A549 (cell line): Measurements from ENCODE around the gene IL9R. TPM values are rescaled to one million over a fixed set of nuclear protein-coding genes. Genes with fewer than 3 reads are reported as not detected.

Experiments
- ATAC-seq, 2 experiments: fragments of 200-7000 bp in 1 of 2; fragments of >200 bp in 1 of 2; cut with Nextera tagmentation in 1 of 2; cut with Tn5 transposase in 1 of 2; 3 replicates each; pipeline versions ENCODE4 v1.8.0 to v1.9.1; 2018 to 2020; ENCODE audit warnings: mild to moderate bottlenecking in 1 of 2, moderate library complexity in 1 of 2
- CTCF ChIA-PET: fragments of 300-600 bp; sonication (Branson Sonifier 250); formaldehyde crosslinking; extraction: SDS; loops from one replicate; lab custom pipeline; 2021; ENCODE audit warnings: antibody characterized with exemption, inconsistent platforms; lab: Yijun Ruan, JAX
- POLR2A ChIA-PET: fragments of 350-600 bp; formaldehyde crosslinking; extraction: SDS; loops from one replicate; lab custom pipeline; 2021; ENCODE audit warnings: antibody characterized with exemption, inconsistent platforms; lab: Yijun Ruan, JAX
- DNase-seq, 2 experiments: peaks; one replicate each; pipeline versions ENCODE4 v3.0.0 to v3.0.0-alpha.2; 2011 to 2016; ENCODE audit warnings: low read depth in 1 of 2, low spot score in 1 of 2
- FAIRE-seq: peaks from 2 replicates; lab custom pipeline; 2011; peaks lifted over from hg19 to GRCh38; lab: Jason Lieb, UNC
- H3K27ac ChIP-seq, 2 experiments: fragments of >200 bp; sonication (Bioruptor Twin); formaldehyde crosslinking; 3 replicates each; pipeline ENCODE4 v1.5.1; 2016 to 2017
- H3K4me1 ChIP-seq: fragments of >200 bp; sonication (Bioruptor Twin); formaldehyde crosslinking; 3 replicates; pipeline ENCODE4 v1.6.1; 2016
- H3K4me2 ChIP-seq: fragments of >200 bp; sonication (Bioruptor Twin); formaldehyde crosslinking; 3 replicates; pipeline ENCODE4 v1.6.1; 2016
- H3K4me3 ChIP-seq: fragments of >200 bp; sonication (Bioruptor Twin); formaldehyde crosslinking; 3 replicates; pipeline ENCODE4 v1.5.1; 2016
- H3K9me3 ChIP-seq: fragments of >200 bp; sonication (Bioruptor Twin); formaldehyde crosslinking; 3 replicates; pipeline ENCODE4 v1.6.1; 2016
- BHLHE40 ChIP-seq: IDR thresholded peaks from 2 replicates; pipeline ENCODE4 v1.6.1; 2012; ENCODE audit warnings: low read depth, low read length, inconsistent platforms
- CBX2 ChIP-seq: fragments of 200-600 bp; sonication (generic); IDR thresholded peaks from 2 replicates; pipeline ENCODE4 v1.6.1; 2016; ENCODE audit warnings: low read depth, mild to moderate bottlenecking, borderline replicate concordance
- CBX8 ChIP-seq: fragments of 200-600 bp; sonication (generic); IDR thresholded peaks from 2 replicates; pipeline ENCODE4 v1.6.1; 2016
- CHD2 ChIP-seq: fragments of 150-350 bp; IDR thresholded peaks from 2 replicates; pipeline ENCODE4 v1.6.1; 2014; ENCODE audit warnings: low read length; ENCODE audit not compliant: partially characterized antibody
- ESRRA ChIP-seq: fragments of 150-350 bp; IDR thresholded peaks from 2 replicates; pipeline ENCODE4 v1.6.1; 2014; ENCODE audit warnings: mild to moderate bottlenecking, low read length, borderline replicate concordance
- FOXS1 ChIP-seq: fragments of 250-450 bp; sonication (Bioruptor Pico); IDR thresholded peaks from 2 replicates; pipeline ENCODE4 v1.5.0; 2020; ENCODE audit warnings: mild to moderate bottlenecking, moderate library complexity
- HDAC2 ChIP-seq: fragments of 200-600 bp; sonication (generic); IDR thresholded peaks from 2 replicates; pipeline ENCODE4 v1.6.1; 2016
- HOXA7 ChIP-seq: fragments of 250-450 bp; sonication (Bioruptor Pico); IDR thresholded peaks from 2 replicates; pipeline ENCODE4 v1.5.0; 2020; ENCODE audit warnings: mild to moderate bottlenecking, moderate library complexity
- JUN ChIP-seq, 2 experiments: fragments of >200 bp; sonication (Bioruptor Twin); formaldehyde crosslinking; IDR thresholded peaks; 2 replicates in 1 of 2; 3 replicates in 1 of 2; pipeline ENCODE4 v1.6.1; 2016 to 2017
- KDM1A ChIP-seq: fragments of 200-600 bp; sonication (generic); IDR thresholded peaks from 2 replicates; pipeline ENCODE4 v1.6.1; 2016; ENCODE audit warnings: low read depth, mild to moderate bottlenecking
- MAZ ChIP-seq: fragments of 150-350 bp; IDR thresholded peaks from 2 replicates; pipeline ENCODE4 v1.6.1; 2014; ENCODE audit warnings: antibody characterized with exemption, low read depth, low read length, borderline replicate concordance
- MYC ChIP-seq: IDR thresholded peaks from 2 replicates; pipeline ENCODE4 v1.6.1; 2012; ENCODE audit warnings: mild to moderate bottlenecking, inconsistent platforms, low read length, improper control_type of control experiment, borderline replicate concordance
- NFE2L2 ChIP-seq: fragments of 150-350 bp; conservative IDR thresholded peaks from 2 replicates; pipeline ENCODE4 v1.6.1; 2014; ENCODE audit warnings: low read length
- NR3C1 ChIP-seq: fragments of >200 bp; sonication (Bioruptor Twin); formaldehyde crosslinking; IDR thresholded peaks from 3 replicates; pipeline ENCODE4 v1.6.1; 2017
- POLR2AphosphoS2 ChIP-seq: conservative IDR thresholded peaks from 2 replicates; pipeline ENCODE4 v1.6.1; 2012; ENCODE audit warnings: low read length, improper control_type of control experiment, inconsistent platforms
- RFX5 ChIP-seq: fragments of 450-650 bp; IDR thresholded peaks from 2 replicates; pipeline ENCODE4 v1.7.1; 2014; ENCODE audit warnings: antibody characterized with exemption, mild to moderate bottlenecking, moderate library complexity
- RNF2 ChIP-seq: fragments of 200-600 bp; sonication (generic); IDR thresholded peaks from 2 replicates; pipeline ENCODE4 v1.6.1; 2016; ENCODE audit warnings: low read depth, mild to moderate bottlenecking, antibody characterized with exemption, moderate library complexity, borderline replicate concordance
- SMC3 ChIP-seq: fragments of >200 bp; sonication (Bioruptor Twin); formaldehyde crosslinking; IDR thresholded peaks from 3 replicates; pipeline ENCODE4 v1.6.1; 2018; ENCODE audit warnings: inconsistent platforms
- SREBF2 ChIP-seq: fragments of 450-650 bp; IDR thresholded peaks from 2 replicates; pipeline ENCODE4 v1.6.1; 2014; ENCODE audit warnings: mild to moderate bottlenecking, moderate library complexity
- TP53 ChIP-seq: fragments of 250-450 bp; sonication (Bioruptor Pico); IDR thresholded peaks from 2 replicates; pipeline ENCODE4 v1.5.0; 2021; ENCODE audit warnings: mild to moderate bottlenecking, moderate library complexity
- ZNF302 ChIP-seq: fragments of 250-450 bp; sonication (Bioruptor Pico); IDR thresholded peaks from 2 replicates; pipeline ENCODE4 v1.9.0; 2021; ENCODE audit warnings: inconsistent platforms, mild to moderate bottlenecking, moderate library complexity
- ZSCAN20 ChIP-seq: fragments of 250-450 bp; sonication (Bioruptor Pico); IDR thresholded peaks from 2 replicates; pipeline ENCODE4 v1.8.0; 2022; ENCODE audit warnings: mild to moderate bottlenecking, moderate library complexity
- WGBS: methylation state at CpG from one replicate; pipeline ENCODE4 v1.1.6; 2017; ENCODE audit errors: missing lambda C conversion rate; 5-methylcytosine and 5-hydroxymethylcytosine counted together
- polyA plus RNA-seq, 4 experiments: library from polyadenylated mRNA; depleted of rRNA in 3 of 4; stranded (reverse); fragments of >200 nt; fragmentation: RNase III in 1 of 4; extraction: RNeasy Plus Mini Kit Qiagen cat#74134 plus additional on column Dnase treatment in 1 of 4; gene quantifications; 2 replicates in 3 of 4; 3 replicates in 1 of 4; pipeline ENCODE4 v1.2.3, GENCODE V29; 2011 to 2017
- TF ChIP-seq, protein P1 (sequence below): fragments of 200-600 bp; sonication (generic); IDR thresholded peaks from 2 replicates; pipeline ENCODE4 v1.6.1; 2016; ENCODE audit warnings: antibody characterized with exemption, mild to moderate bottlenecking, moderate library complexity
- TF ChIP-seq, protein P2 (sequence below): IDR thresholded peaks from 2 replicates; pipeline ENCODE4 v1.6.1; 2012
- TF ChIP-seq, protein P3 (sequence below): fragments of 150-350 bp; IDR thresholded peaks from 2 replicates; pipeline ENCODE4 v1.6.1; 2014; ENCODE audit warnings: low read depth, mild to moderate bottlenecking, low read length
- TF ChIP-seq, protein P4 (sequence below): fragments of 250-450 bp; sonication (Bioruptor Pico); IDR thresholded peaks from 2 replicates; pipeline ENCODE4 v1.5.0; 2021; ENCODE audit warnings: mild to moderate bottlenecking, moderate library complexity, borderline replicate concordance
- TF ChIP-seq, protein P5 (sequence below): fragments of >200 bp; sonication (Bioruptor Twin); formaldehyde crosslinking; IDR thresholded peaks from 3 replicates; pipeline ENCODE4 v1.6.1; 2016

The IL9R gene
- polyA plus RNA-seq, 2 of the 4 experiments (the other 2 are of a cell fraction): 0.06 to 0.12 TPM

DNA sequence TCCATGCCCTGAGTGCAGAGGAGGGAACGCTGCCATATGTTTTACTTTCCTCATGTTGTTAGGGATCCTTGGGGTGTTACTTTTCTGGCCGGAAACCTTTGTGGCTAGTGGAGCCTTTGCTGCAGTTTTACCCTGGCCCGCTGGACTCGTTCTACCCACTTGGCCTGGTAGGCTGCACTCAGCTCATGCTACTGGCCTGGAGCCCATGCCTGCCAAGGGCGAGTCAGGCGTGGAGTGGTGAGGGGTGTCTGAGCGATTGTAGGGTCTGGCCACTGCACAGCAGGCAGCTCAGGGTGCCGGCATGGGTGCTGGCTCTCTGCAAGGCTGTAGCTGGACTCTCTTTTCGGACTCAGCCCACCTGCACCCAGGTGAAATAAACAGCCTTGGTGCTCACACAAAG, 41.4 kb upstream of the IL9R start:
- ChIA-PET CTCF (no interaction called here), POLR2A (no interaction called here)
- WGBS: 72% methylated on average over 6 of the region's 9 CpGs
- Histone ChIP-seq H3K4me2 (no peak overlapping the region), H3K27ac (no peak overlapping the region), H3K4me3 (no peak overlapping the region), H3K4me1 (no peaks in the 10 kb centered on the region), H3K9me3 (no peaks in the 10 kb centered on the region)
- ATAC-seq (no peak), DNase-seq (no peak), FAIRE-seq (no peak)
- TF ChIP-seq, protein P1, sequence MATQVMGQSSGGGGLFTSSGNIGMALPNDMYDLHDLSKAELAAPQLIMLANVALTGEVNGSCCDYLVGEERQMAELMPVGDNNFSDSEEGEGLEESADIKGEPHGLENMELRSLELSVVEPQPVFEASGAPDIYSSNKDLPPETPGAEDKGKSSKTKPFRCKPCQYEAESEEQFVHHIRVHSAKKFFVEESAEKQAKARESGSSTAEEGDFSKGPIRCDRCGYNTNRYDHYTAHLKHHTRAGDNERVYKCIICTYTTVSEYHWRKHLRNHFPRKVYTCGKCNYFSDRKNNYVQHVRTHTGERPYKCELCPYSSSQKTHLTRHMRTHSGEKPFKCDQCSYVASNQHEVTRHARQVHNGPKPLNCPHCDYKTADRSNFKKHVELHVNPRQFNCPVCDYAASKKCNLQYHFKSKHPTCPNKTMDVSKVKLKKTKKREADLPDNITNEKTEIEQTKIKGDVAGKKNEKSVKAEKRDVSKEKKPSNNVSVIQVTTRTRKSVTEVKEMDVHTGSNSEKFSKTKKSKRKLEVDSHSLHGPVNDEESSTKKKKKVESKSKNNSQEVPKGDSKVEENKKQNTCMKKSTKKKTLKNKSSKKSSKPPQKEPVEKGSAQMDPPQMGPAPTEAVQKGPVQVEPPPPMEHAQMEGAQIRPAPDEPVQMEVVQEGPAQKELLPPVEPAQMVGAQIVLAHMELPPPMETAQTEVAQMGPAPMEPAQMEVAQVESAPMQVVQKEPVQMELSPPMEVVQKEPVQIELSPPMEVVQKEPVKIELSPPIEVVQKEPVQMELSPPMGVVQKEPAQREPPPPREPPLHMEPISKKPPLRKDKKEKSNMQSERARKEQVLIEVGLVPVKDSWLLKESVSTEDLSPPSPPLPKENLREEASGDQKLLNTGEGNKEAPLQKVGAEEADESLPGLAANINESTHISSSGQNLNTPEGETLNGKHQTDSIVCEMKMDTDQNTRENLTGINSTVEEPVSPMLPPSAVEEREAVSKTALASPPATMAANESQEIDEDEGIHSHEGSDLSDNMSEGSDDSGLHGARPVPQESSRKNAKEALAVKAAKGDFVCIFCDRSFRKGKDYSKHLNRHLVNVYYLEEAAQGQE: no peak
- TF ChIP-seq HDAC2 (no peak), ZSCAN20 (CRISPR knock-in tag) (no peak), ESRRA (no peak), SMC3 (no peak), NFE2L2 (no peak), TP53 (CRISPR knock-in tag) (no peak), NR3C1 (no peak), FOXS1 (CRISPR knock-in tag) (no peak), KDM1A (no peak), CBX2 (no peak), POLR2AphosphoS2 (no peak)
- TF ChIP-seq, all 56 proteins: peak for 0

DNA sequence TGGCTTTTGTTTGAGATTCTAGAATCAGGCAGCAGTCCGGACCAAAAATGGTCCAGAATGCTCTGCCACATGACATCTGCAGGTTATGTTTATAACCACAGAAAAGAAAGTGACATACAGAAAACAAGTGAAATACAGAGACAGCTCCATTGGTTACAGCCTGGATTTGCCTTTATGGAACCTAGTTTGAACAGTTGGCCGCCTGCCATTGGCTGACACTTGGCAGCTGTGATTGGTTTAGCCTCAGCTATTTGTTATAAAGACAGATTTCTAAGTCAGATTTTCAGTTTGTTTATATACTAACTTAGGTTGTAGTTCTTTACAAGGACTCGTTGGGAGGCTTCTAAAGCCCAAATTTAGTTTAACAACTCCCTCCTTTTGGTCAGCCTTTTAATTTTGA, 40.8 kb upstream of the IL9R start:
- H3K27ac ChIP-seq: no peak overlapping the region
- ATAC-seq (no peak), DNase-seq (no peak), FAIRE-seq (no peak)
- no peaks in the 10 kb centered on the region for H3K4me1 ChIP-seq
- no peaks in the 10 kb centered on the region for H3K9me3 ChIP-seq
- POLR2A ChIA-PET: no interaction called here
- 14% methylated on average over 3 of the region's 3 CpGs for WGBS
- TF ChIP-seq, protein P2, sequence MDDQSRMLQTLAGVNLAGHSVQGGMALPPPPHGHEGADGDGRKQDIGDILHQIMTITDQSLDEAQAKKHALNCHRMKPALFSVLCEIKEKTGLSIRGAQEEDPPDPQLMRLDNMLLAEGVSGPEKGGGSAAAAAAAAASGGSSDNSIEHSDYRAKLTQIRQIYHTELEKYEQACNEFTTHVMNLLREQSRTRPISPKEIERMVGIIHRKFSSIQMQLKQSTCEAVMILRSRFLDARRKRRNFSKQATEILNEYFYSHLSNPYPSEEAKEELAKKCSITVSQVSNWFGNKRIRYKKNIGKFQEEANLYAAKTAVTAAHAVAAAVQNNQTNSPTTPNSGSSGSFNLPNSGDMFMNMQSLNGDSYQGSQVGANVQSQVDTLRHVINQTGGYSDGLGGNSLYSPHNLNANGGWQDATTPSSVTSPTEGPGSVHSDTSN: no peak
- TF ChIP-seq ZSCAN20 (CRISPR knock-in tag): no peak
- no peak for TF ChIP-seq POLR2AphosphoS2
- TF ChIP-seq NFE2L2: no peak
- no peak for TF ChIP-seq HOXA7 (CRISPR knock-in tag)
- no peak for TF ChIP-seq ZNF302 (CRISPR knock-in tag)
- TF ChIP-seq RNF2: no peak
- no peak for TF ChIP-seq RFX5
- no peak for TF ChIP-seq MYC
- no peak for TF ChIP-seq CBX8
- TF ChIP-seq, protein P3, sequence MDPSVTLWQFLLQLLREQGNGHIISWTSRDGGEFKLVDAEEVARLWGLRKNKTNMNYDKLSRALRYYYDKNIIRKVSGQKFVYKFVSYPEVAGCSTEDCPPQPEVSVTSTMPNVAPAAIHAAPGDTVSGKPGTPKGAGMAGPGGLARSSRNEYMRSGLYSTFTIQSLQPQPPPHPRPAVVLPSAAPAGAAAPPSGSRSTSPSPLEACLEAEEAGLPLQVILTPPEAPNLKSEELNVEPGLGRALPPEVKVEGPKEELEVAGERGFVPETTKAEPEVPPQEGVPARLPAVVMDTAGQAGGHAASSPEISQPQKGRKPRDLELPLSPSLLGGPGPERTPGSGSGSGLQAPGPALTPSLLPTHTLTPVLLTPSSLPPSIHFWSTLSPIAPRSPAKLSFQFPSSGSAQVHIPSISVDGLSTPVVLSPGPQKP: no peak
- no peak for TF ChIP-seq SREBF2
- no peak for TF ChIP-seq CHD2
- no peak for TF ChIP-seq JUN (IDR thresholded peaks at IDR 0.05)
- TF ChIP-seq, protein P4, sequence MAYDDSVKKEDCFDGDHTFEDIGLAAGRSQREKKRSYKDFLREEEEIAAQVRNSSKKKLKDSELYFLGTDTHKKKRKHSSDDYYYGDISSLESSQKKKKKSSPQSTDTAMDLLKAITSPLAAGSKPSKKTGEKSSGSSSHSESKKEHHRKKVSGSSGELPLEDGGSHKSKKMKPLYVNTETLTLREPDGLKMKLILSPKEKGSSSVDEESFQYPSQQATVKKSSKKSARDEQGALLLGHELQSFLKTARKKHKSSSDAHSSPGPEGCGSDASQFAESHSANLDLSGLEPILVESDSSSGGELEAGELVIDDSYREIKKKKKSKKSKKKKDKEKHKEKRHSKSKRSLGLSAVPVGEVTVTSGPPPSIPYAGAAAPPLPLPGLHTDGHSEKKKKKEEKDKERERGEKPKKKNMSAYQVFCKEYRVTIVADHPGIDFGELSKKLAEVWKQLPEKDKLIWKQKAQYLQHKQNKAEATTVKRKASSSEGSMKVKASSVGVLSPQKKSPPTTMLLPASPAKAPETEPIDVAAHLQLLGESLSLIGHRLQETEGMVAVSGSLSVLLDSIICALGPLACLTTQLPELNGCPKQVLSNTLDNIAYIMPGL (CRISPR knock-in tag): no peak
- TF ChIP-seq, protein P5, sequence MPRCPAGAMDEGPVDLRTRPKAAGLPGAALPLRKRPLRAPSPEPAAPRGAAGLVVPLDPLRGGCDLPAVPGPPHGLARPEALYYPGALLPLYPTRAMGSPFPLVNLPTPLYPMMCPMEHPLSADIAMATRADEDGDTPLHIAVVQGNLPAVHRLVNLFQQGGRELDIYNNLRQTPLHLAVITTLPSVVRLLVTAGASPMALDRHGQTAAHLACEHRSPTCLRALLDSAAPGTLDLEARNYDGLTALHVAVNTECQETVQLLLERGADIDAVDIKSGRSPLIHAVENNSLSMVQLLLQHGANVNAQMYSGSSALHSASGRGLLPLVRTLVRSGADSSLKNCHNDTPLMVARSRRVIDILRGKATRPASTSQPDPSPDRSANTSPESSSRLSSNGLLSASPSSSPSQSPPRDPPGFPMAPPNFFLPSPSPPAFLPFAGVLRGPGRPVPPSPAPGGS: no peak
- TF ChIP-seq BHLHE40: no peak
- no peak for TF ChIP-seq MAZ
- TF ChIP-seq ESRRA: no peak
- CTCF ChIA-PET: no interaction called here
- no peak overlapping the region for H3K4me2 ChIP-seq
- H3K4me3 ChIP-seq: no peak overlapping the region
